ENCODE measurements around the gene ZNF629. TPM values are rescaled to one million over a fixed set of nuclear protein-coding genes. Genes with fewer than 3 reads are reported as not detected.

Gene ZNF629
- total and polyA plus RNA-seq, 2 donors (not counting 1 experiment from before 2014, with no cell fraction given) = 1.2 to 6.9 TPM

DNA sequence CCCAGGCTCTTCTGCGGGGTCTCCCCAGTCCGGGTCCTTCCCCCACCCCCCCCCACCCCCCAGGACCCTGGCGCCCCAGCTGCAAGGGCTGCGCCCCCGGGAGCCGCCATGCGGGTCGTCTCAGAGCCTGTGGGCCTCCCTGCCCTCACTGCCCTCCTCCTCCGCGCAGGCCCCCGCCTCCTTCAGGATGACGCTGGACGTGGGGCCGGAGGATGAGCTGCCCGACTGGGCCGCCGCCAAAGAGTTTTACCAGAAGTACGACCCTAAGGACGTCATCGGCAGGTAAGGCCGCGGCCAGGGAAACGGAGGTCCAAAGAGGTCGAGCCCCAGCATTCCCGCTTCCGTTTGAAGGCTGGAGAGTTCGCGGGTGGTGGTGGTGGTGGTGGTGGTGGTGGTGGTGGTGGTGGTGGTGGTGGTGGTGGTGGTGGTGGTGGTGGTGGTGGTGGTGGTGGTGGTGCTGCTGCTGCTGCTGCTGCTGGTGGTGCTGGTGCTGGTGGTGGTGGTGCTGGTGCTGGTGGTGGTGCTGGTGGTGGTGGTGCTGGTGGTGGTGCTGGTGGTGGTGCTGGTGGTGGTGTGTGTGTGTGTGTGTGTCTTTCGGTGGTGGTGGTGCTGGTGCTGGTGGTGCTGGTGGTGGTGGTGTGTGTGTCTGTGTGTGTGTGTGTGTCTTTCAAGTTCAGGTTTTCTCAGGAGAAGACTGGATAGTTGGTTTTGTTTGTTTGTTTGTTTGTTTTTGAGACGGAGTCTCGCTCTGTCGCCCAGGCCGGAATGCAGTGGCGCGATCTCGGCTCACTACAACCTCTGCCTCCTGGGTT, 38.2 kb downstream of the ZNF629 start:
- TF ChIP-seq EZH2 (IDR thresholded peaks at IDR 0.05; ENCODE audit: borderline replicate concordance, insufficient read depth, low read depth, low read length, poor library complexity, severe bottlenecking) = no peak
- TF ChIP-seq, protein P1, sequence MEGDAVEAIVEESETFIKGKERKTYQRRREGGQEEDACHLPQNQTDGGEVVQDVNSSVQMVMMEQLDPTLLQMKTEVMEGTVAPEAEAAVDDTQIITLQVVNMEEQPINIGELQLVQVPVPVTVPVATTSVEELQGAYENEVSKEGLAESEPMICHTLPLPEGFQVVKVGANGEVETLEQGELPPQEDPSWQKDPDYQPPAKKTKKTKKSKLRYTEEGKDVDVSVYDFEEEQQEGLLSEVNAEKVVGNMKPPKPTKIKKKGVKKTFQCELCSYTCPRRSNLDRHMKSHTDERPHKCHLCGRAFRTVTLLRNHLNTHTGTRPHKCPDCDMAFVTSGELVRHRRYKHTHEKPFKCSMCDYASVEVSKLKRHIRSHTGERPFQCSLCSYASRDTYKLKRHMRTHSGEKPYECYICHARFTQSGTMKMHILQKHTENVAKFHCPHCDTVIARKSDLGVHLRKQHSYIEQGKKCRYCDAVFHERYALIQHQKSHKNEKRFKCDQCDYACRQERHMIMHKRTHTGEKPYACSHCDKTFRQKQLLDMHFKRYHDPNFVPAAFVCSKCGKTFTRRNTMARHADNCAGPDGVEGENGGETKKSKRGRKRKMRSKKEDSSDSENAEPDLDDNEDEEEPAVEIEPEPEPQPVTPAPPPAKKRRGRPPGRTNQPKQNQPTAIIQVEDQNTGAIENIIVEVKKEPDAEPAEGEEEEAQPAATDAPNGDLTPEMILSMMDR (IDR thresholded peaks at IDR 0.05) = no peak
- H3K4me2 ChIP-seq (replicated peaks; ENCODE audit: low read depth, low read length, poor library complexity, severe bottlenecking) = peak overlapping the region; percentile 89
- peaks cover 0 to 25% of the 10 kb centered on the region in 2 experiments for H3K36me3 ChIP-seq (replicated peaks in 1 of 2; ENCODE audit: control extremely low read depth in 1 of 2, control insufficient read depth in 1 of 2, extremely low read depth in 1 of 2, insufficient read depth in 2 of 2, low read length in 1 of 2)
- H3K4me3 ChIP-seq (ENCODE audit: control extremely low read depth in 1 of 5, extremely low read depth in 1 of 5, insufficient read depth in 1 of 5, low read depth in 2 of 5, low read length in 4 of 5) = peak overlapping the region in 4 of 5 experiments; percentile 62 to 84 (median 76)
- no peaks in the 10 kb centered on the region for H3K27me3 ChIP-seq (replicated peaks in 1 of 4; ENCODE audit: control extremely low read depth in 1 of 4, control insufficient read depth in 3 of 4, insufficient read depth in 4 of 4, low read length in 3 of 4)
- ChIA-PET POLR2A (interaction anchor here (0.5 to 1.7 kb wide), 13 partner anchors 8 to 788 kb away, joined by 3 to 9 read pairs (median 4); partner anchors contain the start of genes CFAP119 and SRCAP), CTCF (interaction anchor here (1.2 to 1.3 kb wide), 3 partner anchors 27 to 394 kb away, joined by 3 read pairs; no protein-coding TSS in a partner anchor)
- H3K4me1 ChIP-seq (ENCODE audit: control insufficient read depth in 2 of 2, insufficient read depth in 2 of 2, low read length in 2 of 2) = peaks cover 3 to 5% of the 10 kb centered on the region in 2 donors
- whole genome bisulfite sequencing (ENCODE audit: insufficient coverage) = 13% methylated on average over 26 of the region's 36 CpGs
- H3K27ac Mint-ChIP-seq = peak overlapping the region; percentile 83
- peaks cover 9% of the 10 kb centered on the region for H3K79me2 ChIP-seq (ENCODE audit: control insufficient read depth, insufficient read depth, low read length)
- H4K20me1 ChIP-seq (ENCODE audit: control insufficient read depth, insufficient read depth, low read length, poor library complexity, severe bottlenecking) = no peaks in the 10 kb centered on the region
- no peaks in the 10 kb centered on the region for H3K9me3 ChIP-seq (ENCODE audit: control extremely low read depth in 1 of 3, control insufficient read depth in 2 of 3, insufficient read depth in 1 of 3, low read length in 2 of 3)
- no peaks in the 10 kb centered on the region for H3K9me3 Mint-ChIP-seq (ENCODE audit: insufficient read depth)
- ATAC-seq (ENCODE audit: low read depth) (peak; percentile 1), DNase-seq (peak; percentile 37)
- peak overlapping the region; percentile 81 for H3K9ac ChIP-seq (ENCODE audit: low read length)
- intact Hi-C loops (cut with micrococcal nuclease) = loop anchor here (1.0 to 2.0 kb wide), 8 partner anchors 13 to 190 kb away; partner anchors contain the start of genes CFAP119, FBRS, RNF40 and ZNF764
- H3K27ac ChIP-seq (ENCODE audit: low read length in 2 of 2) = no peak overlapping the region
- peak overlapping the region; percentile 92 for H3K4me3 Mint-ChIP-seq
- H2AFZ ChIP-seq (ENCODE audit: insufficient read depth, low read depth, low read length, poor library complexity, severe bottlenecking) = peak overlapping the region; percentile 87
- H3K27me3 Mint-ChIP-seq = no peaks in the 10 kb centered on the region
- H3K4me1 Mint-ChIP-seq = peaks cover 19% of the 10 kb centered on the region

Data from B cell (primary cell).